ENCODE data around the gene NOP16.

GRCh38 chr5:176341325-176342157 lies 46.9 kb downstream of the NOP16 start:
- TF ChIP-seq EZH2 (IDR thresholded peaks at IDR 0.05; ENCODE audit: insufficient read depth, poor library complexity, severe bottlenecking) (no peak), EZH2phosphoT487 (IDR thresholded peaks at IDR 0.05; ENCODE audit: insufficient read depth, low read depth) (no peak)

Data from GM23248 (cell line).